GM21786 (cell line): Measurements from ENCODE around the gene DAAM2.
A peak's percentile ranks its signal among the peaks of the same experiment; 100 is the strongest.

Experiments
- ATAC-seq: cut with Tn5 transposase; IDR thresholded peaks from one replicate; pipeline ENCODE4 v1.9.1; 2021; ENCODE audit not compliant: unreplicated experiment

DAAM2 gene

DNA sequence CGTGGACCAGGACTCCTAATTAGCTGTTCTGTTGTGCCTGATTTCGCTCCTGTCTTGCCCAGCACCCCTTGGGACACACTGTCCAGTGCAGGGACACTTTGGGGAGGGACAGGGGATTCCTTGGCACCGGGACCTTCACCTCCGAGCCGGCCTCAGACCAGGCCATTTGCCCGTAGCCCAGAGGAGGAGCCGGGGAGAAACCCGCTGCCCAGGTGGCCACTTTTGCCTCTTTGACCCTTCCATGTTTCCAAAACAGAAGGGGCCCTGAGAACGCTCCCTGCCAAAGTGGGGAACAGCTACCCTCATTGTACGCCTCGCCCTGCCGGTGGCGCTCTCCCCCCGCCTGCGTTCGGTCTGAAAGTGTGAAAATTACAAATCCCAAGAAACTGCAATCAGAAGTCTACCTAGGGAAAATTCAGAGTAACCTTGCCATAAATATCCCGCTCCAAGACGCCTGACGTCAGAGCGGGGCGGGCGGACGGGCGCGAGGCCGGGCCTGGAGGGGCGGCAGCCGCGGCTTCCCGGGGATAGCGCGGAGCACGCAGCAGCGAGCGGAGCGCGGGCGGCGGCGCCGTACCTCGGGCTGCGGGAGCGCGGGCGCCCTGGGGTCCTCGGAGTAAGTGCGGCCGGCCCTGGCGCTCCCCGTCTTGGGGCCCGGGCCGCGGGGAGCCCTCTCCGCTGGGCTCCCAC, at the start of gene DAAM2:
Gene DAAM2, plus strand, starts transcription at position 527 of the 690 bp plus-strand sequence. CDS start 63,927 bp downstream, outside the sequence.
- ATAC-seq: no peak

DNA sequence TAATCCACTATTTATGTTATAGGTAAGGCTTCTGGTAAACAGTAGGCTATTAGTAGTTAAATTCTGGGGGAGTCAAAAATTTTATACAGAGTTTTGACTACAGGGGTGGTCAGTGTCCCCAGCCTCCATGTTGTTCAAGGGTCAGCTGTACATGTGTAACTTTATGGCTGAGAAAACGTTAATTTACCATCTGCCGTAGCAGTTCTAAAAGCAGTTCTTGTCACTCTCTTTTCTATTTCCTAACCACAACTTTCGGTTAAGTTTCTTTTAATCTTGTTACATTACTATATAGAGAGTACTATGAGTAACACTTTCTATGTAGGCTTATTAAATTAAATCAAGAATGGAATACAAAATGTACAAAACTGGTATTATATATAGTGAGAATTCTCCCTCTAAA, 45.4 kb upstream of the DAAM2 start:
- ATAC-seq: no peak

DNA sequence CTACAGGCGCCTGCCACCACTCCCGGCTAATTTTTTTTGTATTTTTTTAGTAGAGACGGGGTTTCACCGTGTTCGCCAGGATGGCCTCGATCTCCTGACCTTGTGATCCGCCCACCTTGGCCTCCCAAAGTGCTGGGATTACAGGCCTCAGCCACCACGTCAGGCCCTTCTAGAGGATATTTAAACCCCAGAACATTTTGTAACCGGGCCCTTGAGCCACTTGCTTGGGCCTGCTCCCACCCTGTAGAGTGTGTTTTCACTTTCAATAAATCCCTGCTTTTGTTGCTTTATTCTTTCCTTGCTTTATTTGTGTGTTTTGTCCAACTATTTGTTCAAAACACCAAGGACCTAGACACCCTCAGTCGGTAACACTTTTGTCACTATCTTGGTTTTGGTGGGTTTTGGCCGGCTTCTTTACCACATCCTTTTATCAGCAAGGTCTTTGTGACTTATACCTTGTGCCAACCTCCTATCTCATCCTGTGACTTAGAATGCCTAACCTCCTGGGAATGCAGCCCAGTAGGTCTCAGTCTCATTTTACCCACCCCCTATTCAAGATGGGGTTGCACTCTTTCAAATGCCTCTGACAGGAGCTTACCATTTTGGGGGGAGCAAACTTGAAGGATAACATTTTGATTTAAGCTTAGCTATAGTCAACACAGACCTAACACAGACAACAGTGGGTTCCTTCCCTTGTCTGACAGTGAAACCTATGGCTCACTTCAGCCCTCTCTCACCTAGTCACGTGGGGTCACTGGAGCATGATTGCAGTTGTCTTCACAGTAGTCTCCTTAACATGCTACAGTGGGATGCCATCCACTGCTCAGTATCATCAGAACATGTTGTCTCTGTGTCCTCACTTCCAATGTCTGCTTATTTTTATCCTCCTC, 39.1 kb upstream of the DAAM2 start:
- peak; percentile 68 for ATAC-seq

DNA sequence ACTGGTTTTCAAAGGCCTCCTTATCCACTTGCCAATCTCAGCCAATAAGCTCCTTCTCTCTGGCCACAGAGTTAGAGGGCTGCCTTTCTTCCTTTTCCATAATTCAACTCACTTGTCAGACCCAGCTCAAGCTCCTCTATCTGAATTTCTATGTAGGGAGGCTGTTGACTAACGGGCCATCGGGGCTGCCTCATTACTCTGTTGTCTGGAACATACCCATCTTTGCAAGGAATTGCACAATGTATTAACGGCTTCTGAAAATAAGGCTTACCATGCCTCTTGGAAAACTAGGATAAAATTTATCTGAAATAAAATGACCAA, 38.5 kb upstream of the DAAM2 start:
- ATAC-seq: no peak

DNA sequence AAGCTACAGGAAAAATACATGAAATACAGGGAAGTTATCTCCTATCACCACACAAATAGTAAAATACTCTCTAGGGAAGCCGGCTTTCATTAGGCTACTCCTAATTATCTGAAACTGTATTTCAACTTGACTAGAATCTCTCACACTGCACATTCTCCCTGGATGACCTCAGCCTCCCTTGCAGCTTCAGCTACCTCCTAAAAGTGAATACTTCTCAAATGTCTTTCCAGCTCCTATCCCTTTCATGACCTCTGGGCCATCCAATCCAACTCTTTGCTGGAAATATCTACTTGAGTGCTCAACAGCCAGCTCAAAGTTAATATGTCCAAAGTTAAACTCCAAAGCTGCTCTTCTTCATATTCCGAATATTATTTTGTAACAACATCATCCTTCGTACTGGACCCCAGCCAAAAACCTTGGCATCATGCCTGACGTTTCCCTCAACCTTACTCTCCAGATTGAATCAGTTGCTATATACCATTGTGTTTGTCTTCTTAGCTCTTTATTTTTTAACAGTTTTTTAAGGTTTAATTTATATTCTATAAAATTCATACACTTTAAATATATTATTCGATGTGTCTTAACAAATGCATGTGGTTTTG, 37.6 kb upstream of the DAAM2 start:
- ATAC-seq: no peak

GRCh38 chr6:39755231-39755630, 36.9 kb upstream of the DAAM2 start:
- no peak for ATAC-seq

DNA sequence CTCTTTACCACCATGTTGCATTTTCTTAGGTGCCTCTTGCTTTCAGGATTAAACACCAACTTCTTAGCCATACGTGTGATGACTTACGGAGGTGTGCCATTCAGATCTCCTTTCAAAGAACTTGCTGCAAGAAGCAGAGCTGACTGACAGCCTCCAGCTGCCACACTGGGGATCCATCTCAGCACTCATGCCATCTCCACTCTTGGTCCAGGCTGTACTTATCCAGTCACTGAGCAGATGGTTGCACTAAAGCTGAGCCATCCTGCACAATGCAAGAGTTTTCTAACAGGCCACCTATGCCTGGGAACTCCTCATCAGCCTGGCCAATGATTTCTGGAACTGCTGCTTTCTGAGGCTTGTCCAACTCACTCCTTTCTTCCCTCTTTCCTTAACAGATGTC, 35.6 kb upstream of the DAAM2 start:
- no peak for ATAC-seq

DNA sequence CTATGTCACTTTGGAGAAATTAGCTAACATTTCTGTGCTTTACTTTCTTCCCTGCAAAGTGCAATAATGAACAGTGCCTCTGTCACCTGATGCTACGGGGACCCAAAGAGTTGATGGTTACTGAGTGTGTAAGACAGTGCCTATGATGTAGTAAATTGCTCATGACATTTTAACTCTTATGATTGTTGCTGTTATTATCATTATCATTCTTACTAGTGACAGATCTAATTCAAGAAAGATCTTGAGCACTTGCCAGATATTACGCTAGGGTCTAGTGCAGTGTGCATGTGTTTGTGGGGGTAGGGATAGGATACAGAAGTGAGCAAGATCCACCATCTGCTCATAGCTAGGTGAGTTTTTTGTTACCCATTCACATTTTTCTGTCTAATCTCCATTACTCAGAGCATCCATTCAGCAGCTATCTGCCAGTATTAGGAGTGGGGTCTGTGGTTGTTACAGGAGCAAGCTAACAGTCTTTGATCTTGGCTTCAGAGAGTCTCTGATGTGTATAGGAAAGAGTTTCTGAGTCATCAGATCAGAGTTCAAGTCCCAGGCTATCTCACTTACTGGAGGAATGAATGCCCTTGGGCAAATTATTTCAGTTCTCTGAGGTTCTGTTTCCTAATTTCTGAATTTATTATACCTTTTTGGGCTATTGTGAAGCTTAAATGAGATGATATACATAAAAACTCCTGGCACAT, 33.1 kb upstream of the DAAM2 start:
- ATAC-seq: no peak

DNA sequence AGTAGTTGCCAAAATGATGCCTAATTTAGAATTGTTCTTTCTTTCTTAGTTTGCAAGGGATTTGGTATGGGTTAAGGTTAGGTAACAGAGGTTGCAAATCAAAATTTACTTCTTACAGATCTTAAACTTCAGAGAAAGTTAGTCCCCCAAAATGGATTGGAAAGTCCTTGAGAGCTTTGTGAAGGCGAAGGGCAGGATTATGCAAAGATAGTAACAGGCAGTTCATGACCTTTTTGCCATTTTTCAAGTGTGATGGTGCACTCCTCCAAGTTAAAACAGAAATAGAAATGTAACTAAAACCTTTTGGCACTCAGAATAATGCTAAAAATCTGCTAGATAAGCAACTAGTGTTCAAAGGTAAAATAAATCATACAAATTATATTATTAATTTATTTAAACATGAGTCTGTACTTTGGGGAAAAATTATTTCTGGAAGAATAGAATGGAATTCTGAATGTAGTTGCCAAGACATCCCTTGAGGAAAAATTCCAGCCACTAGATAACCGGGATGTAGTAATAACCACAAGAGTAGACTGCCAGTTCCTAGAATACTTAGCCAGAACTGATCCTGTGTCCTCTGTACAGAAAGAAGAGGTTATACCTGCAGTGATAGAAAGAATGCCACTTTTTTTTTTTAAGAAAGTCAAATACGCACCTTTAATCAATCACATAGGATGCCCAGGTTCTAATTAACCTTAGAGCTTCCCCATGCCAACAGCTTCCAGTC, 31.8 kb upstream of the DAAM2 start:
- no peak for ATAC-seq

- ATAC-seq: no peak
Observed at GRCh38 chr6:39765508-39766065, 26.6 kb upstream of the DAAM2 start.

GRCh38 chr6:39769012-39769411, 23.2 kb upstream of the DAAM2 start:
- no peak for ATAC-seq

- no peak for ATAC-seq
Observed at GRCh38 chr6:39770446-39770845, 21.7 kb upstream of the DAAM2 start.

GRCh38 chr6:39772559-39773273, 19.5 kb upstream of the DAAM2 start:
- no peak for ATAC-seq

- no peak for ATAC-seq
Observed at GRCh38 chr6:39773782-39774181, 18.4 kb upstream of the DAAM2 start.

DNA sequence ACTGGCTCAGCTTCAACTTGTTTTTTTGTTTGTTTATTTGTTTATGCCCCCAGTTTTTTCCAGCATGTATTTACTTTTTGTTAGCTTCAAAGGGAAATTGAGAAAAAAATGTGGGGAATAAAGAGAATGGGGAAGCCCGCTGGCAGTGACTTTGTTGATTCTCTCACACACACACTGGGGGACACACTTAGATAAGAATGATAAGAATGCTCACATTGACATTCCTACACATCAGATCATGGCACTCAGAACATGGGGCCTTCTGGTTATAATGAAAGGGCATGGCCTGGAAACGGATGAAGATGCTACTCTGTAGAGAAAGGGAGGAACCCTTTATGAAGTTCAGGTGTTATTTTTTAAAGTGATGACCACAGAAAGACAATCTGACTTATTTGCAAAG, 15.6 kb upstream of the DAAM2 start:
- ATAC-seq: no peak

DNA sequence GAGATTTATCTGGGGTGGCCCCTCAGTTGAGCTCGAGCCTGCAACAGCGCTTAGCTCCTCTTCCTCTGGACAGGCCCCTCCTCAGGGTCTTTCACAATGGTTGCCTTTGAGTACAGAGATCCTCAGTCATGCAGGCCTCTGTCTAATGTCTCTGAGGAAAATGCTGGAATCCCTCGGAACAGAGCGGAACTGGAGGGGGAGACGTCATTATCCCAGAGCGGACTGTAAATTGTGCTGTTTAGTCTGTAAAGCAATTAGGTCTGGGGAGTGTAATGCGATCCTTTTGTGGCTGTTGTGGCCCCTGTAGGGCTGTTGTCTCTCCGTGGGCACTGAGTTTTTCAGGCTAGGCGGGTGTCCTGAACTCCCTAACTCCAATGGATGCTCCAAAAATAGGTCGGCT, 15.0 kb upstream of the DAAM2 start:
- no peak for ATAC-seq

- ATAC-seq: no peak
Observed at GRCh38 chr6:39777661-39778060, 14.5 kb upstream of the DAAM2 start.

GRCh38 chr6:39778581-39779255, 13.5 kb upstream of the DAAM2 start:
- no peak for ATAC-seq

GRCh38 chr6:39785281-39785680, 6.9 kb upstream of the DAAM2 start:
- no peak for ATAC-seq
